GM23338 (cell line): ENCODE measurements around the gene PKNOX2. TPM values are rescaled to one million over a fixed set of nuclear protein-coding genes. Genes with fewer than 3 reads are reported as not detected.

Experiments
- ATAC-seq: fragments of 200-7000 bp; cut with Tn5 transposase; 3 replicates; pipeline ENCODE4 v1.9.1; 2020
- DNase-seq: peaks from one replicate; pipeline ENCODE4 v3.0.0-alpha.2; 2015; ENCODE audit warnings: low spot score
- H2AFZ ChIP-seq: fragments of 200-600 bp; sonication (generic); 2 replicates; pipeline ENCODE4 v1.8.0; 2016; ENCODE audit warnings: antibody characterized with exemption, mild to moderate bottlenecking, moderate library complexity
- H3F3A ChIP-seq: fragments of 200-600 bp; sonication (generic); replicated peaks from 2 replicates; pipeline ENCODE4 v1.8.0; 2017; ENCODE audit warnings: antibody characterized with exemption, mixed run types, low read depth
- H3K27ac ChIP-seq: fragments of 200-600 bp; sonication (generic); 2 replicates; pipeline ENCODE4 v1.6.1; 2016; ENCODE audit warnings: low read depth
- H3K27me3 ChIP-seq: fragments of 200-600 bp; sonication (generic); 2 replicates; pipeline ENCODE4 v1.8.0; 2016; ENCODE audit warnings: mild to moderate bottlenecking, mixed run types, moderate library complexity; ENCODE audit not compliant: insufficient read depth
- H3K36me3 ChIP-seq: fragments of 200-600 bp; sonication (generic); 2 replicates; pipeline ENCODE4 v1.8.0; 2016; ENCODE audit warnings: mild to moderate bottlenecking; ENCODE audit not compliant: insufficient read depth
- H3K4me1 ChIP-seq: fragments of 200-600 bp; sonication (generic); 2 replicates; pipeline ENCODE4 v1.8.0; 2016; ENCODE audit warnings: mild to moderate bottlenecking, moderate library complexity; ENCODE audit not compliant: insufficient read depth
- H3K4me2 ChIP-seq: fragments of 200-600 bp; sonication (generic); 2 replicates; pipeline ENCODE4 v1.7.1; 2017; ENCODE audit warnings: mixed run types
- H3K4me3 ChIP-seq: fragments of 200-600 bp; sonication (generic); 2 replicates; pipeline ENCODE4 v1.6.1; 2016; ENCODE audit warnings: mixed run types
- H3K79me2 ChIP-seq: fragments of 200-600 bp; sonication (generic); replicated peaks from 2 replicates; pipeline ENCODE4 v1.8.0; 2017; ENCODE audit warnings: mild to moderate bottlenecking; ENCODE audit not compliant: insufficient read depth
- H3K9me2 ChIP-seq: fragments of 200-600 bp; sonication (generic); 2 replicates; pipeline ENCODE4 v1.8.0; 2017; ENCODE audit not compliant: insufficient read depth
- H4K20me1 ChIP-seq: fragments of 200-600 bp; sonication (generic); replicated peaks from 2 replicates; pipeline ENCODE4 v1.8.0; 2017; ENCODE audit warnings: mild to moderate bottlenecking; ENCODE audit not compliant: insufficient read depth
- H3K27ac Mint-ChIP-seq: 2 replicates; pipeline ENCODE4 v1.8.0; 2020; ENCODE audit warnings: inconsistent platforms, mild to moderate bottlenecking, moderate library complexity, mixed read lengths
- H3K27me3 Mint-ChIP-seq: 3 replicates; pipeline ENCODE4 v1.8.0; 2022; ENCODE audit warnings: low read depth, mild to moderate bottlenecking, moderate library complexity, mixed read lengths, inconsistent platforms; ENCODE audit not compliant: insufficient read depth, poor library complexity
- H3K36me3 Mint-ChIP-seq: 3 replicates; pipeline ENCODE4 v1.8.0; 2021; ENCODE audit warnings: low read depth, mild to moderate bottlenecking, inconsistent platforms, moderate library complexity, mixed read lengths
- H3K4me1 Mint-ChIP-seq: 3 replicates; pipeline ENCODE4 v1.8.0; 2020; ENCODE audit warnings: mild to moderate bottlenecking, inconsistent platforms, mixed read lengths
- H3K4me3 Mint-ChIP-seq: 3 replicates; pipeline ENCODE4 v1.8.0; 2021; ENCODE audit warnings: moderate library complexity, mild to moderate bottlenecking, inconsistent platforms, mixed read lengths
- H3K9me3 Mint-ChIP-seq: 3 replicates; pipeline ENCODE4 v1.8.0; 2020; ENCODE audit warnings: moderate library complexity, mild to moderate bottlenecking, inconsistent platforms, mixed read lengths
- CREB1 ChIP-seq: fragments of 250-450 bp; sonication (Bioruptor Pico); IDR thresholded peaks from 2 replicates; pipeline ENCODE4 v1.5.0; 2020; ENCODE audit warnings: low read depth, mild to moderate bottlenecking, moderate library complexity
- EZH2 ChIP-seq: fragments of 200-600 bp; sonication (generic); IDR thresholded peaks from one replicate; pipeline ENCODE4 v1.8.0; 2017; ENCODE audit warnings: antibody characterized with exemption, mild to moderate bottlenecking, low read depth; ENCODE audit not compliant: unreplicated experiment
- EZH2phosphoT487 ChIP-seq: fragments of 200-600 bp; sonication (generic); IDR thresholded peaks from one replicate; pipeline ENCODE4 v1.8.1; 2018; ENCODE audit warnings: antibody characterized with exemption; ENCODE audit not compliant: unreplicated experiment
- JUNB ChIP-seq: IDR thresholded peaks from one replicate; pipeline ENCODE4 v1.6.1; 2016; ENCODE audit warnings: antibody characterized with exemption; ENCODE audit not compliant: unreplicated experiment
- NANOG ChIP-seq: IDR thresholded peaks from 2 replicates; pipeline ENCODE4 v1.6.1; 2016; ENCODE audit warnings: antibody characterized with exemption, borderline replicate concordance
- POLR2AphosphoS5 ChIP-seq: IDR thresholded peaks from 2 replicates; pipeline ENCODE4 v1.6.1; 2016; ENCODE audit warnings: antibody characterized with exemption, low read depth
- STAT1 ChIP-seq: IDR thresholded peaks from one replicate; pipeline ENCODE4 v1.6.1; 2016; ENCODE audit warnings: antibody characterized with exemption; ENCODE audit not compliant: unreplicated experiment
- ZNF114 ChIP-seq: fragments of 250-450 bp; sonication (Bioruptor Pico); IDR thresholded peaks from 2 replicates; pipeline ENCODE4 v1.5.0; 2020; ENCODE audit warnings: mild to moderate bottlenecking, moderate library complexity
- ZNF331 ChIP-seq: fragments of 250-450 bp; sonication (Bioruptor Pico); IDR thresholded peaks from 2 replicates; pipeline ENCODE4 v1.5.0; 2020; ENCODE audit warnings: low read depth, mild to moderate bottlenecking, moderate library complexity
- polyA plus RNA-seq: library from polyadenylated mRNA; unstranded; fragments of >200 nt; fragmentation: Nextera tagmentation; extraction: Ambion mirVana; gene quantifications from 2 replicates; pipeline ENCODE4 v1.2.1, GENCODE V29; 2016
- total RNA-seq: library from RNA; depleted of rRNA; stranded (reverse); fragments of >200 nt; shearing (Covaris generic); gene quantifications from 2 replicates; pipeline ENCODE4 v1.2.3, GENCODE V29; 2014
- TF ChIP-seq, protein P1 (sequence below): fragments of 250-450 bp; sonication (Bioruptor Pico); IDR thresholded peaks from 2 replicates; pipeline ENCODE4 v1.5.0; 2020; ENCODE audit warnings: mild to moderate bottlenecking, moderate library complexity

PKNOX2 gene
- total and polyA plus RNA-seq, 2 experiments from 2014 or later: 0.42 to 0.83 TPM

DNA sequence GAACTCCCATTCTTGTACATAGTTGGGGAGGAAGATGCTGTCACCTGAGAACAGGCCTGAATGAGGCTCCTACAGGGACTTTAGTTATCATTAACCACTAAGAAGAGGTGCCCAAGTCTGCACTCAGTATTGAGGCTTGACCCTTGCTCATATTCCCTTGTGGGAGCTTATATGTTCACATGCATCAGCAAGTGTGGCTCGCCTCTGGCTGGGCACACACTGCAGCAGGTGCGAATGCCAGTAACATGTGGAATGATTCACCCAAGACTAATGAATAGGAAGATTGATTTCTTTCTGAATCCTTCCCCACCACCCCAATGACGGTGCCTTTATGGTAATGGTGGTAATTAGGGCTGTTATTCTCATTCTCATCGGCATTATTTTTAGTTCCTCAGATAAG is 204.2 kb downstream of the PKNOX2 start (continued):
- TF ChIP-seq, protein P1, sequence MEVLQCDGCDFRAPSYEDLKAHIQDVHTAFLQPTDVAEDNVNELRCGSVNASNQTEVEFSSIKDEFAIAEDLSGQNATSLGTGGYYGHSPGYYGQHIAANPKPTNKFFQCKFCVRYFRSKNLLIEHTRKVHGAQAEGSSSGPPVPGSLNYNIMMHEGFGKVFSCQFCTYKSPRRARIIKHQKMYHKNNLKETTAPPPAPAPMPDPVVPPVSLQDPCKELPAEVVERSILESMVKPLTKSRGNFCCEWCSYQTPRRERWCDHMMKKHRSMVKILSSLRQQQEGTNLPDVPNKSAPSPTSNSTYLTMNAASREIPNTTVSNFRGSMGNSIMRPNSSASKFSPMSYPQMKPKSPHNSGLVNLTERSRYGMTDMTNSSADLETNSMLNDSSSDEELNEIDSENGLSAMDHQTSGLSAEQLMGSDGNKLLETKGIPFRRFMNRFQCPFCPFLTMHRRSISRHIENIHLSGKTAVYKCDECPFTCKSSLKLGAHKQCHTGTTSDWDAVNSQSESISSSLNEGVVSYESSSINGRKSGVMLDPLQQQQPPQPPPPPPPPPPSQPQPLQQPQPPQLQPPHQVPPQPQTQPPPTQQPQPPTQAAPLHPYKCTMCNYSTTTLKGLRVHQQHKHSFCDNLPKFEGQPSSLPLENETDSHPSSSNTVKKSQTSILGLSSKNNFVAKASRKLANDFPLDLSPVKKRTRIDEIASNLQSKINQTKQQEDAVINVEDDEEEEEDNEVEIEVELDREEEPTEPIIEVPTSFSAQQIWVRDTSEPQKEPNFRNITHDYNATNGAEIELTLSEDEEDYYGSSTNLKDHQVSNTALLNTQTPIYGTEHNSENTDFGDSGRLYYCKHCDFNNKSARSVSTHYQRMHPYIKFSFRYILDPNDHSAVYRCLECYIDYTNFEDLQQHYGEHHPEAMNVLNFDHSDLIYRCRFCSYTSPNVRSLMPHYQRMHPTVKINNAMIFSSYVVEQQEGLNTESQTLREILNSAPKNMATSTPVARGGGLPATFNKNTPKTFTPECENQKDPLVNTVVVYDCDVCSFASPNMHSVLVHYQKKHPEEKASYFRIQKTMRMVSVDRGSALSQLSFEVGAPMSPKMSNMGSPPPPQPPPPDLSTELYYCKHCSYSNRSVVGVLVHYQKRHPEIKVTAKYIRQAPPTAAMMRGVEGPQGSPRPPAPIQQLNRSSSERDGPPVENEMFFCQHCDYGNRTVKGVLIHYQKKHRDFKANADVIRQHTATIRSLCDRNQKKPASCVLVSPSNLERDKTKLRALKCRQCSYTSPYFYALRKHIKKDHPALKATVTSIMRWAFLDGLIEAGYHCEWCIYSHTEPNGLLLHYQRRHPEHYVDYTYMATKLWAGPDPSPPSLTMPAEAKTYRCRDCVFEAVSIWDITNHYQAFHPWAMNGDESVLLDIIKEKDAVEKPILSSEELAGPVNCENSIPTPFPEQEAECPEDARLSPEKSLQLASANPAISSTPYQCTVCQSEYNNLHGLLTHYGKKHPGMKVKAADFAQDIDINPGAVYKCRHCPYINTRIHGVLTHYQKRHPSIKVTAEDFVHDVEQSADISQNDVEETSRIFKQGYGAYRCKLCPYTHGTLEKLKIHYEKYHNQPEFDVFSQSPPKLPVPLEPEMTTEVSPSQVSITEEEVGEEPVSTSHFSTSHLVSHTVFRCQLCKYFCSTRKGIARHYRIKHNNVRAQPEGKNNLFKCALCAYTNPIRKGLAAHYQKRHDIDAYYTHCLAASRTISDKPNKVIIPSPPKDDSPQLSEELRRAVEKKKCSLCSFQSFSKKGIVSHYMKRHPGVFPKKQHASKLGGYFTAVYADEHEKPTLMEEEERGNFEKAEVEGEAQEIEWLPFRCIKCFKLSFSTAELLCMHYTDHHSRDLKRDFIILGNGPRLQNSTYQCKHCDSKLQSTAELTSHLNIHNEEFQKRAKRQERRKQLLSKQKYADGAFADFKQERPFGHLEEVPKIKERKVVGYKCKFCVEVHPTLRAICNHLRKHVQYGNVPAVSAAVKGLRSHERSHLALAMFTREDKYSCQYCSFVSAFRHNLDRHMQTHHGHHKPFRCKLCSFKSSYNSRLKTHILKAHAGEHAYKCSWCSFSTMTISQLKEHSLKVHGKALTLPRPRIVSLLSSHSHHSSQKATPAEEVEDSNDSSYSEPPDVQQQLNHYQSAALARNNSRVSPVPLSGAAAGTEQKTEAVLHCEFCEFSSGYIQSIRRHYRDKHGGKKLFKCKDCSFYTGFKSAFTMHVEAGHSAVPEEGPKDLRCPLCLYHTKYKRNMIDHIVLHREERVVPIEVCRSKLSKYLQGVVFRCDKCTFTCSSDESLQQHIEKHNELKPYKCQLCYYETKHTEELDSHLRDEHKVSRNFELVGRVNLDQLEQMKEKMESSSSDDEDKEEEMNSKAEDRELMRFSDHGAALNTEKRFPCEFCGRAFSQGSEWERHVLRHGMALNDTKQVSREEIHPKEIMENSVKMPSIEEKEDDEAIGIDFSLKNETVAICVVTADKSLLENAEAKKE (CRISPR knock-in tag): no peak
- TF ChIP-seq ZNF114 (CRISPR knock-in tag) (no peak), CREB1 (CRISPR knock-in tag) (no peak), STAT1 (no peak), EZH2phosphoT487 (no peak)

DNA sequence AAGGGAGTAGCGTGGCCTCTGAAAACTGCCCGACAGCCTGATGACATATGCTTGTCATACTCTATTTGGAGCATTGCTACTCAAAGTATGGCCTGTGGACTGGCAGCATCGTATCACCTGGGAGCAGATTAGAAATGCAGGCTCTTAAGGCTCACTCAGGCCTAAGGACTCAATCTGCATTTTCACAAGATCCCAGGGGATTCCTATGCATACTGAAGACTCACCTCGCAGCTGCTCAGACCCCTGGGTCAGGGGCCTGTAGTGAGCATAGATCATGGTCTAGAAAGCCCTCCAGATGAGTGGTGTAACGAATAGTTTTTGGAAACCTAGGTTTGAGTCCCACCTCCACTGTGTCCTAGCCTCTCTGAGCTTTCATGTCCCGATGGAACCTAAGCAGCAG is 205.3 kb downstream of the PKNOX2 start:
- Mint-ChIP-seq H3K36me3 (no peaks in the 10 kb centered on the region; the same call in 2 of the 3 replicates), H3K4me1 (peaks cover 42% of the 10 kb centered on the region), H3K27me3 (peaks cover 17% of the 10 kb centered on the region), H3K9me3 (no peaks in the 10 kb centered on the region), H3K27ac (no peak overlapping the region), H3K4me3 (no peak overlapping the region)
- Histone ChIP-seq H3K36me3 (no peaks in the 10 kb centered on the region), H2AFZ (no peak overlapping the region), H3K9me2 (0 out of 2 replicates have a peak, but pooled peaks cover 7% of the 10 kb centered on the region), H3K27ac (no peak overlapping the region), H4K20me1 (no peaks in the 10 kb centered on the region), H3K4me3 (no peak overlapping the region), H3K4me1 (peaks cover 24% of the 10 kb centered on the region), H3K4me2 (peak overlapping the region; percentile 76), H3F3A (peaks cover 8% of the 10 kb centered on the region; the same call in 1 of the 2 replicates), H3K27me3 (no peaks in the 10 kb centered on the region), H3K79me2 (no peaks in the 10 kb centered on the region)
- DNase-seq: peak; percentile 30
- ATAC-seq: peak; percentile 7
- TF ChIP-seq EZH2phosphoT487 (no peak), NANOG (no peak), EZH2 (no peak), JUNB (no peak), POLR2AphosphoS5 (no peak), STAT1 (no peak), ZNF114 (CRISPR knock-in tag) (no peak), ZNF331 (CRISPR knock-in tag) (no peak)
- TF ChIP-seq, protein P1 (CRISPR knock-in tag): no peak
